Testis (tissue), 3 donors: Measurements from ENCODE around the gene HOXA7. TPM values are rescaled to one million over a fixed set of nuclear protein-coding genes. Genes with fewer than 3 reads are reported as not detected.
A peak's percentile ranks its signal among the peaks of the same experiment; 100 is the strongest.

Experiments
- DNase-seq: peaks from one replicate; pipeline ENCODE4 v3.0.0-alpha.2; 2019
- H3K27ac ChIP-seq, 2 donors: fragments of 200-600 bp; sonication (generic); one replicate each; pipeline ENCODE4 v1.5.1; 2019
- H3K27me3 ChIP-seq: fragments of 200-600 bp; sonication (generic); one replicate; pipeline ENCODE4 v1.5.1; 2019
- H3K36me3 ChIP-seq: fragments of 200-600 bp; sonication (generic); one replicate; pipeline ENCODE4 v1.5.1; 2017; ENCODE audit warnings: low read depth; ENCODE audit errors: missing control alignments
- H3K4me1 ChIP-seq: fragments of 200-600 bp; sonication (generic); one replicate; pipeline ENCODE4 v1.5.1; 2019
- H3K4me3 ChIP-seq, 2 donors: fragments of 200-600 bp; sonication (generic); one replicate each; pipeline ENCODE4 v1.5.1; 2017 to 2019
- H3K9me3 ChIP-seq: fragments of 200-600 bp; sonication (generic); one replicate; pipeline ENCODE4 v1.5.1; 2017
- CTCF ChIP-seq, 3 experiments: fragments of 450-650 bp in 2 of 3; fragments of 200-600 bp in 1 of 3; sonication (generic) in 1 of 3; IDR thresholded peaks; one replicate each; pipeline ENCODE4 v1.5.1; 2016 to 2019; ENCODE audit warnings: antibody characterized with exemption in 3 of 3, mild to moderate bottlenecking in 2 of 3, moderate library complexity in 1 of 3
- POLR2A ChIP-seq: fragments of 450-650 bp; IDR thresholded peaks from one replicate; pipeline ENCODE4 v1.6.1; 2017; ENCODE audit warnings: antibody characterized with exemption, mild to moderate bottlenecking, moderate library complexity
- WGBS, 2 donors: methylation state at CpG; one replicate each; pipeline ENCODE4 v1.1.5; 2018; 5-methylcytosine and 5-hydroxymethylcytosine counted together
- intact Hi-C: fragments of 100-400 bp; cut with DNase I; formaldehyde crosslinking; loops from one replicate; pipeline ENCODE4 v1.15.1; 2023; ENCODE audit warnings: low total_unique reads
- polyA plus RNA-seq: library from polyadenylated mRNA; stranded (reverse); fragments of 350-450 nt; fragmentation: Illumina TruSeq; extraction: RNeasy Lipid Tissue Mini Kit (QIAGEN cat#74804); gene quantifications from one replicate; pipeline ENCODE4 v1.2.3, GENCODE V29; 2014; ENCODE audit warnings: low read depth, low replicate concordance; ENCODE audit not compliant: insufficient read depth
- total RNA-seq, 2 donors: library from RNA; depleted of rRNA; stranded (reverse); fragments of >200 nt; gene quantifications; one replicate each; pipeline ENCODE4 v1.2.3, GENCODE V29; 2016

Gene HOXA7
- total and polyA plus RNA-seq, 3 donors from 2014 or later = 3.1 to 13.1 (median 7.8) TPM

- TF ChIP-seq POLR2A (no peak), CTCF (IDR thresholded peaks at IDR 0.05) (no peak)
- WGBS, 2 donors = 15 to 18% methylated on average over 23 to 66 of the region's 66 CpGs
- Histone ChIP-seq H3K27ac (no peak overlapping the region), H3K4me3 (peak overlapping the region; percentile 8 to 21), H3K9me3 (no peaks in the 10 kb centered on the region), H3K36me3 (no peaks in the 10 kb centered on the region), H3K27me3 (no peaks in the 10 kb centered on the region), H3K4me1 (no peaks in the 10 kb centered on the region)
- DNase-seq = peak; percentile 60
- intact Hi-C loops = no loop called here
These were observed 46.1 kb downstream of the HOXA7 start for GRCh38 chr7:27110186-27111031.

- H3K9me3 ChIP-seq = no peaks in the 10 kb centered on the region
- WGBS, 2 donors = 64 to 75% methylated on average over 4 of the region's 4 CpGs
- TF ChIP-seq POLR2A (no peak), CTCF (IDR thresholded peaks at IDR 0.05) (no peak)
- H3K36me3 ChIP-seq = no peaks in the 10 kb centered on the region
- no peak overlapping the region for H3K4me3 ChIP-seq
- no peaks in the 10 kb centered on the region for H3K4me1 ChIP-seq
- intact Hi-C loops = no loop called here
- H3K27ac ChIP-seq = no peak overlapping the region
- H3K27me3 ChIP-seq = no peaks in the 10 kb centered on the region
- no peak for DNase-seq
These were observed 46.8 kb downstream of the HOXA7 start for GRCh38 chr7:27109466-27110185.

GRCh38 chr7:27108390-27109127 is 47.9 kb downstream of the HOXA7 start:
- Histone ChIP-seq H3K4me3 (peak overlapping the region; percentile 2 to 4), H3K36me3 (no peaks in the 10 kb centered on the region), H3K9me3 (no peaks in the 10 kb centered on the region), H3K27me3 (no peaks in the 10 kb centered on the region), H3K4me1 (no peaks in the 10 kb centered on the region), H3K27ac (no peak overlapping the region)
- WGBS, 2 donors = 13 to 46% methylated on average over 6 to 41 of the region's 41 CpGs
- DNase-seq = no peak
- intact Hi-C loops = no loop called here
- TF ChIP-seq CTCF (IDR thresholded peaks at IDR 0.05) (no peak), POLR2A (no peak)

- H3K36me3 ChIP-seq = no peaks in the 10 kb centered on the region
- TF ChIP-seq POLR2A (no peak), CTCF (IDR thresholded peaks at IDR 0.05) (no peak)
- no peaks in the 10 kb centered on the region for H3K9me3 ChIP-seq
- H3K4me3 ChIP-seq = peak overlapping the region; percentile 2 to 4
- no peak for DNase-seq
- H3K27me3 ChIP-seq = no peaks in the 10 kb centered on the region
- 24 to 25% methylated on average over 29 to 44 of the region's 47 CpGs for WGBS, 2 donors
- no peaks in the 10 kb centered on the region for H3K4me1 ChIP-seq
- intact Hi-C loops = no loop called here
- no peak overlapping the region for H3K27ac ChIP-seq
These were observed 48.8 kb downstream of the HOXA7 start for GRCh38 chr7:27107391-27108381.
